Psoas muscle (tissue), 8 donors: ENCODE results near the gene PRSS27. TPM values are rescaled to one million over a fixed set of nuclear protein-coding genes. Genes with fewer than 3 reads are reported as not detected.

Experiments
- ATAC-seq, 4 donors: fragments of 200-7000 bp; cut with Tn5 transposase; one replicate each; pipeline ENCODE4 v1.9.1; 2020; ENCODE audit warnings: moderate library complexity in 3 of 4, mild to moderate bottlenecking in 2 of 4
- DNase-seq, 2 donors: peaks; one replicate each; pipeline ENCODE4 v3.0.0-alpha.2; 2020
- H3K27ac ChIP-seq: fragments of 200-600 bp; one replicate; pipeline ENCODE4 v1.8.0; 2022
- H3K27me3 ChIP-seq, 3 donors: fragments of 200-600 bp in 1 of 3; one replicate each; pipeline versions ENCODE4 v1.6.1 to v1.8.0; 2013 to 2022; ENCODE audit warnings: low read length in 2 of 3, mild to moderate bottlenecking in 2 of 3, moderate library complexity in 1 of 3; ENCODE audit not compliant: insufficient read depth in 3 of 3
- H3K36me3 ChIP-seq, 2 donors: fragments of 200-600 bp in 1 of 2; one replicate each; pipeline versions ENCODE4 v1.6.1 to v1.8.0; 2013 to 2022; ENCODE audit warnings: low read depth in 1 of 2, mild to moderate bottlenecking in 1 of 2, moderate library complexity in 1 of 2; ENCODE audit not compliant: insufficient read depth in 1 of 2
- H3K4me1 ChIP-seq: fragments of 200-600 bp; one replicate; pipeline ENCODE4 v1.8.0; 2022
- H3K4me3 ChIP-seq: fragments of 200-600 bp; one replicate; pipeline ENCODE4 v1.8.0; 2022; ENCODE audit warnings: mild to moderate bottlenecking
- H3K9me3 ChIP-seq: fragments of 200-600 bp; one replicate; pipeline ENCODE4 v1.8.0; 2022
- WGBS, 3 donors: extraction: QIAGEN DNeasy Blood & Tissue Kit; methylation state at CpG; one replicate each; pipeline versions ENCODE4 v1.1.6 to v1.1.7; 2013; 5-methylcytosine and 5-hydroxymethylcytosine counted together
- intact Hi-C, 2 donors: fragments of 100-400 bp; cut with DNase I; formaldehyde crosslinking; loops; one replicate each; pipeline versions ENCODE4 v1.11.0 to v1.14.2; 2022
- polyA plus RNA-seq, 3 donors: library from polyadenylated mRNA; stranded (reverse); fragments of 200-250 nt; gene quantifications; one replicate each; pipeline ENCODE4 v1.2.3, GENCODE V29; 2013
- total RNA-seq, 4 donors: library from RNA; stranded (reverse); fragmentation: NEBNext Ultra II Directional in 2 of 4; extraction: Animal tissue kit (Norgen Biotek cat#: 25700) in 2 of 4; gene quantifications; one replicate each; pipeline versions ENCODE4 v1.2.1 to v1.2.4, GENCODE V29; 2021 to 2023
- TF ChIP-seq, protein P1 (sequence below): fragments of 200-600 bp; IDR thresholded peaks from one replicate; pipeline ENCODE4 v1.8.0; 2022; ENCODE audit warnings: antibody characterized with exemption
- donor health status: healthy with polysubstance abuse.
- donor health status: DM: no; HTN: no; CAD: no; lungs with moderate emphysema.
- donor health status: Bipolar disorder and iron deficiency.
- donor health status: healthy.
- donor health status: DM: yes; HTN: yes; CAD: no.
- donor health status: DM: no; HTN: no; CAD: no.
- donor health status: DM: no; HTN: no; CAD: no.
- donor health status: DM: yes; HTN: yes; CAD: no.

The PRSS27 gene
- total and polyA plus RNA-seq, 7 donors = 0.07 to 0.34 (median 0.20) TPM; not detected in 2

DNA sequence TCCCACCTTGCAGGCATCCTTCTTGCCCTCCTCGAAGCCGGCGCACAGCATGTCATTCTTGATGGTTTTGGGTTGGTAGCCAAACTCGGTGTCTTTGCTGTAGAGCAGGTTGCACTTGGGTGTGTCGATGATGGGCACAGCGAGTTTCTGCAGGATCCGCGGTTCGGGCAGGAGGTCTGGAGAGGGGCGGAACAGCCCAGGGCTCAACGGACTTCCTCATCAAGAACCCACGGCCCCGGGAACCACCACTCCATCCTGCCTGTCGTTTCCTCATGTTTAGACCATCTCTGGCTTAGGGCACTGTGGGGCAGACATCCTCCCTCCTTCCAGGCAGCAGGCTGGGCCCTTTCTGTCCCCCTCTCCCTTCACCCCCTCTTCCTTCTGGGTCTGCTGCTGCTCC, 6.5 kb downstream of the PRSS27 start:
- TF ChIP-seq, protein P1, sequence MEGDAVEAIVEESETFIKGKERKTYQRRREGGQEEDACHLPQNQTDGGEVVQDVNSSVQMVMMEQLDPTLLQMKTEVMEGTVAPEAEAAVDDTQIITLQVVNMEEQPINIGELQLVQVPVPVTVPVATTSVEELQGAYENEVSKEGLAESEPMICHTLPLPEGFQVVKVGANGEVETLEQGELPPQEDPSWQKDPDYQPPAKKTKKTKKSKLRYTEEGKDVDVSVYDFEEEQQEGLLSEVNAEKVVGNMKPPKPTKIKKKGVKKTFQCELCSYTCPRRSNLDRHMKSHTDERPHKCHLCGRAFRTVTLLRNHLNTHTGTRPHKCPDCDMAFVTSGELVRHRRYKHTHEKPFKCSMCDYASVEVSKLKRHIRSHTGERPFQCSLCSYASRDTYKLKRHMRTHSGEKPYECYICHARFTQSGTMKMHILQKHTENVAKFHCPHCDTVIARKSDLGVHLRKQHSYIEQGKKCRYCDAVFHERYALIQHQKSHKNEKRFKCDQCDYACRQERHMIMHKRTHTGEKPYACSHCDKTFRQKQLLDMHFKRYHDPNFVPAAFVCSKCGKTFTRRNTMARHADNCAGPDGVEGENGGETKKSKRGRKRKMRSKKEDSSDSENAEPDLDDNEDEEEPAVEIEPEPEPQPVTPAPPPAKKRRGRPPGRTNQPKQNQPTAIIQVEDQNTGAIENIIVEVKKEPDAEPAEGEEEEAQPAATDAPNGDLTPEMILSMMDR = no peak
- no peaks in the 10 kb centered on the region for H3K4me1 ChIP-seq
- 79 to 81% (median 80%) methylated on average over 14 of the region's 14 CpGs for WGBS, 3 donors
- DNase-seq (no peak), ATAC-seq (no peak)
- H3K4me3 ChIP-seq = no peak overlapping the region
- no peaks in the 10 kb centered on the region for H3K27me3 ChIP-seq
- no peaks in the 10 kb centered on the region for H3K9me3 ChIP-seq
- intact Hi-C loops = no loop called here
- no peak overlapping the region for H3K27ac ChIP-seq
- peaks cover 0 to 16% of the 10 kb centered on the region in 2 donors for H3K36me3 ChIP-seq

GRCh38 chr16:2712546-2712945, 7.5 kb downstream of the PRSS27 start:
- 71 to 77% (median 73%) methylated on average over 13 to 21 of the region's 21 CpGs for WGBS, 3 donors
- ATAC-seq (no peak), DNase-seq (no peak)
- TF ChIP-seq, protein P1 = no peak
- Histone ChIP-seq H3K27me3 (no peaks in the 10 kb centered on the region), H3K36me3 (peaks cover 0 to 26% of the 10 kb centered on the region in 2 donors), H3K4me1 (no peaks in the 10 kb centered on the region), H3K27ac (no peak overlapping the region), H3K4me3 (no peak overlapping the region), H3K9me3 (no peaks in the 10 kb centered on the region)
- intact Hi-C loops = no loop called here

GRCh38 chr16:2712063-2712441, 8.0 kb downstream of the PRSS27 start:
- no peak for ATAC-seq
- intact Hi-C loops = no loop called here
- no peak for DNase-seq
- Histone ChIP-seq H3K27me3 (no peaks in the 10 kb centered on the region), H3K27ac (no peak overlapping the region), H3K36me3 (peaks cover 0 to 29% of the 10 kb centered on the region in 2 donors), H3K9me3 (no peaks in the 10 kb centered on the region), H3K4me1 (no peaks in the 10 kb centered on the region), H3K4me3 (no peak overlapping the region)
- TF ChIP-seq, protein P1 = no peak
- WGBS, 3 donors = 67 to 71% (median 68%) methylated on average over 12 to 14 of the region's 14 CpGs

GRCh38 chr16:2711370-2712062, 8.5 kb downstream of the PRSS27 start:
- Histone ChIP-seq H3K36me3 (peaks cover 0 to 29% of the 10 kb centered on the region in 2 donors), H3K9me3 (no peaks in the 10 kb centered on the region), H3K27ac (no peak overlapping the region), H3K27me3 (no peaks in the 10 kb centered on the region), H3K4me1 (no peaks in the 10 kb centered on the region), H3K4me3 (no peak overlapping the region)
- peak in 1 of 2 donors; percentile 14 for DNase-seq
- 43 to 51% (median 51%) methylated on average over 18 to 22 of the region's 22 CpGs for WGBS, 3 donors
- TF ChIP-seq, protein P1 = no peak
- intact Hi-C loops = no loop called here
- ATAC-seq = peak in 1 of 4 donors; percentile 9
